HG02852 (cell line): Measurements from ENCODE around the gene KLF7.

ENCODE experiments used
- ATAC-seq: cut with Tn5 transposase; IDR thresholded peaks from one replicate; pipeline ENCODE4 v1.9.1; 2021; ENCODE audit warnings: mild to moderate bottlenecking, moderate library complexity; ENCODE audit not compliant: unreplicated experiment

Gene KLF7

DNA sequence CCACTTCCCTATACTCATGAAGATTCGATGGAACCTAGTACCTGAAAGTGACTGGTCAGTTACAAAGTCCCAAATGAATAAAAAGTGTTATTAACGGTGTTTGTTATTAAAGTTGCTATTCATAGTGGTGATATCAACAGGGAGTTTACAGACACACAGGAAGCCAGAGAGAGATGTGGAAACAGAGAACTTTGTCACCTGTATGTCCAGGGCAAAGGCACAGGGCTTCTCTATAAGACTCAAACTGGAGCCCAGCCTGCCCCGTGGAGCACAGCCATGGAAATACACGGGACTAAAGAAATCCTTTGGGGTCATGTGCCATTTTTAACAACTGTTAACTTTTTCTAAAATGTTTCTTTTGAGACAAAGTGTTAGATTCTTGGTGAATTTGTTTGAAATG, 68.5 kb downstream of the KLF7 start:
- no peak for ATAC-seq

GRCh38 chr2:207095963-207096362, 69.8 kb downstream of the KLF7 start:
- no peak for ATAC-seq

DNA sequence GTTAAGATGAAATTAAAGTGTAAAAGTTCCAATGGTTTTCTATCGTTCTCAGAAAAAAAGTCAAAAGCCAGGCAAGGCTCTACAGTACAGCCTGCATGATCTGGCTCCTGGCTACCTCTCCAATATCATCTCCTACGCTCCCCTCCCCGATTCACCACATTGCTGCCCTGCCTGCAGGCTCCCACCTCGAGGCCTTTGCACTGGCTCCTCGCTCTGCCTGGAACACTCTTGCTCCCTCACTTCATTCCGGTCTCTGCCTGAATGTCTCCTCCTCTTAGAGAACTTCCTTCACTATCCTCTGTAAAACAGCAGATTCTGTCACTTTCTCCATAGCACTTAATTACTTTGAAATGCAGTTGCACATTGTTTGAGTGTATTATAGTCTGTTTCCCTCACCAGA, 72.5 kb downstream of the KLF7 start:
- no peak for ATAC-seq

GRCh38 chr2:207092818-207093217, 72.9 kb downstream of the KLF7 start:
- no peak for ATAC-seq

- no peak for ATAC-seq
Measured at GRCh38 chr2:207091928-207092327, 73.8 kb downstream of the KLF7 start.

GRCh38 chr2:207091176-207091575, 74.6 kb downstream of the KLF7 start:
- no peak for ATAC-seq

GRCh38 chr2:207090389-207090788, 75.4 kb downstream of the KLF7 start:
- ATAC-seq, result no peak

DNA sequence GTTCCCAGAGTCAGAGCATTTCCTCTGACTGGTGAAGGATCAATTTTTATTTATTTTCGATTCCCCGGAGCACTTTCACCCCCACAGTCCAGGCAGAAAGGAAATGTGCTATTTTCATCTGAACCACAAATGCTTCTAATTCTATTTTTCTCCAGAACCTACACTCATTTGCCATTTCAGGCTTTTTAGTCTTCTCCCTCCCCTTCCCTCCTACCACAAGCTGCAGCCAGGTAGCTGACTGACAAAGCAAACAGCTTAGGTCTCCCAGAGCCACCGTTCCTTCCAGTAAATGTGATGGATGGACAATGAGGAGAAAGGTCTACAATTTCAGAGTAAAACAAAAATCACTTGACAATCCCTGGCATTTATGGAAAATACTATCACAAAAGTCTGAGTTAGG, 76.9 kb downstream of the KLF7 start:
- ATAC-seq, result no peak

GRCh38 chr2:207088276-207088675, 77.5 kb downstream of the KLF7 start:
- ATAC-seq, result no peak

- ATAC-seq, result no peak
Measured at GRCh38 chr2:207087046-207087902, 78.5 kb downstream of the KLF7 start.

GRCh38 chr2:207086136-207086535, 79.6 kb downstream of the KLF7 start:
- ATAC-seq, result no peak

DNA sequence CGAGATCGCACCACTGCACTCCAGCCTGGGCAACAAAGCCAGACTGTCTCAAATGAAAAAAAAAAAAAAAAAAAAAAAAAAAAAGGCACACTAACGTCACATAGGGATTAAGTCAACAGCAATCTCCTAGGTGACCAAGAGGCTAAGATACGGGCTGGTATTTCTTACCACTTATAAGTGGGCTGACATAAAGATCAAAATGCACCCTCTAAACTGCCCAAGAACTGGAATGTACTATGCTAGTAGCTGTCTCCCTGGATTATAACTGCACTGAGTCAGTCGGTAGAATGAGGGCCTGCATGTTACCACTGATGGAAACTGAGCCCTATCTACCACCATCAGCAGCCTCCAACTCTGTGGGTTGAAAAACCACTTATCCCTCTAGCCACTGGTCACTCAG, 80.6 kb downstream of the KLF7 start:
- ATAC-seq, result no peak

GRCh38 chr2:207083361-207084110, 82.2 kb downstream of the KLF7 start:
- no peak for ATAC-seq

DNA sequence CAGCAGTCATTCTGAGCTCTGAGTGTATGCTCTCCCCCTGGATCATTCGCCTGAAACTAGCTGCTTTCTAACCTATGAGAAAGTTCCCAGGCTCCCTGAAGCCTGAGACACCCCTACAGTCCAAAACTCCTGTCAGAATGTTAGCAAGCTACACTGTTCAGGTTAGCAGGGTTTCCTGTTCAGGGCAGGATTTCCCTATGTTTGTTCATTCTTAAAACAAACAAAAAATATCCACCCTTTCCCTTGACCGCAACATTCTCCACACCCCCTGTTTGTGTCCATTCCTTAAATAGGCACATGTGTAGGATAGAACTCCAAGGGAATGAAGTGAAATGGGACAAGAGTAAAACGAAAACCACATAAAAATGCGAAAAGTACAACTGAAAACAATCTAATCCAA, 83.1 kb downstream of the KLF7 start:
- ATAC-seq, result no peak

DNA sequence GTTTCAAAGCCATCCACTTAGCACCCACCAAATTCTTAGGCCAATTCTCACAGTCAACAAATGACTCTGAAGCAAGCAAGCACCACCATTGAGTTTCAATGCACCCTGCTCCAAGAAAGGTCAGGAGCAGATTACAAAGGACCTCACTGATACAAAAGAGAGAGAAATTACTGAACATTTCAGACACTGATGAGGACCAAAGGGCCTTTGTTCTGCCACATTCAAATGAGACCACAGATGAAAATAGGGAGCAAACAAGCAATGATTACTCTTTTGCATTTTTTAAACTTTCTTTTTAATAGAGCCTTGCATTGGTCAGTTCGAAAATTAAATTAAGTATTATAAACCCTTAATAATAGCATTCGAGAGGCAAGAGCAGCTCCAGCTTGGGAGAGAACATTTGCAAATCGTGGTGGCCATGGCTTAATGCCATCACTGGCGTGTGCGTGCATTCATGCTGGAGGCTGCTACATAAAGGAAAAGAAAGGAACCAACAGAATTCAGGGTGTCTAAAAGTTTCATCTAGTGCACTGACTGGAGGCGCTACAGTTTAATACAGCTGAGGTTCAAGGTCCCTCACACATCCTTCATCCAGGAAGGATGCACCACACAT, 87.5 kb downstream of the KLF7 start:
- ATAC-seq, result no peak

- ATAC-seq, result no peak
Measured at GRCh38 chr2:207077266-207077665, 88.5 kb downstream of the KLF7 start.

GRCh38 chr2:207075456-207075855, 90.3 kb downstream of the KLF7 start:
- ATAC-seq, result no peak

DNA sequence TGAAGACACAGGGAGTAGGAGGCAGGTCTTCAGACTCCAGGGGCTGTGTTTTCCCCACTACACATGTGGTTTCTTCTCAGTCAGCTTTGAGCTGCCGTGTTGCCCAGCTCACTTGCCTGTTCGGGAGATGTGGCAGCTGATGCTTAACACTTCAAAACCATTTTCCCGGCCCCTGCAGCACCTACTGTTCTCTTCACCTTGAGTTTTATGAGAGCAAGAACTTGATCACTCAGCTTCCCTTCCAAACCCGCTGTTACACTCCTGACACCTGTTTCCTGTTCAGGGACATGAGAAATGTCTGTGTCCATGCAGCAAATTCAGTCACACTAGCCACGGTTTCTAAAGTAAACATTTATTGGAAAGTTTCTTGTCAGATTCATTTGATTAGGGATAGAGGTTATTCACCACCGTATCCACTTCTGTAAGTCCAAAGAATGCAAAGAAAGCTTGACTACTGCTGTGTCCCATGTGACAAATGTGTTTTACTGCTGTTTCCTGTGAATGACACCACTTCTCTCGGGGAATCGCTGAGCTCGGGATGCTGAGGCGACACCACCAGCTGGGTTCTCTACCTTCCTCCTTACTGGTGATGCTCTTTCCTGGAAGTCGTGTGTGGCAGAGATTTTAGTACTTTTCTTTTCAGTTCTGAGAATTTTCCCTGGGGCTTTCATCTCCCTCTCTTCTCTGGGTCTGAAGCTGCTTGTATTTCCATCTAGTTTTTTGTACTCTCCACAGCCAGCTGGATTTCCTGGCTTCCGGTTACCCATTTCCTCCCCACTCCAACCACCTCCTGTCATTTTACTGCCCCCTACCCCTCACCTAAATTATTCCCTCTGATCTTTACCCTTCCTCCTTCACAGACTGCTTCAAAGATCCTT, 91.7 kb downstream of the KLF7 start:
- peak; percentile 58 for ATAC-seq

DNA sequence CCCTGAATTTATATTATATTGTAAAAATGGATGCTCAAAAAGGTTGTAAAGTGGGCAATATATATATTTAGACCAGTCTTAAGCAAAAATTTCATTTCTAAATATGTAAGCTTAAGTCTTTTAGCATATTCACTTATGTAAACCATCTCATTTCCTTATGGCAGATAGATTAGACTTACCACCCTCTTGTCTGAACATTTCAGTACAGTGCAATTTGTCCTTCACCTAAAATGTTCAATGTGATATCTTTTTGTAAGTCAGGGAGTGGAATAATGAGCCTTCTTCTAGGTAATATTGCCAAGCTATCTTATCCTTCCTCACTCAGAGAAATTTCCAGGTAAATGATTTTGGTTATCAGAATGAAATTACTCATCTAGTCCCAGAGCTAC, 92.3 kb downstream of the KLF7 start:
- peak; percentile 23 for ATAC-seq

GRCh38 chr2:207072571-207072970, 93.2 kb downstream of the KLF7 start:
- no peak for ATAC-seq

DNA sequence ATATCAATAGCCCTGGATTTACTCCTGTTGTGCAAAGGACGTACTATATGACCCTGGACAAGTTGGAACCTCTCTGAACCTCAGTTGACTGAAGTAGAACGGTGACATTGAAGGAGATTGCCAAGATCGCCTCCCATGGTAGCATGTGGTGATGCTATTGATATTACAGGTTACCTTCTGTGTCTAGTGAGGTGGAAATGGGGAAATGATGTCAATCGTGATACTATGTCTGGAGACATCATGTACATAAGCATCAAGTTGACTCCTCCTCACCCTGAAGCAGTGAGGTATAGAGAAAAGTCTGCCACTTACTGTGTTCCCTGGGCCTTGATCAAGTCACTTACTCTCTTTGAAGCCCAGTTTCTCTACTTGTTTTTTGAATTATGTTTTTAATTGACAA, 93.9 kb downstream of the KLF7 start:
- ATAC-seq, result no peak
